Astrocyte (in vitro differentiated cells and primary cell): Measurements from ENCODE around the gene LAMA5. TPM values are rescaled to one million over a fixed set of nuclear protein-coding genes. Genes with fewer than 3 reads are reported as not detected.
A peak's percentile ranks its signal among the peaks of the same experiment; 100 is the strongest.

ENCODE experiments used
- DNase-seq: peaks from one replicate; pipeline ENCODE4 v3.0.0-alpha.2; 2010; ENCODE audit warnings: low read depth
- FAIRE-seq: peaks from 2 replicates; lab custom pipeline; 2011; peaks lifted over from hg19 to GRCh38; lab: Jason Lieb, UNC
- H2AFZ ChIP-seq: 2 replicates; pipeline ENCODE4 v1.6.0; 2012; ENCODE audit warnings: low read depth, low read length, inconsistent platforms
- H3K27ac ChIP-seq: 2 replicates; pipeline ENCODE4 v1.5.1; 2011; ENCODE audit warnings: low read depth, low read length, inconsistent platforms
- H3K27me3 ChIP-seq: 2 replicates; pipeline ENCODE4 v1.6.0; 2011; ENCODE audit warnings: low read length, inconsistent platforms; ENCODE audit not compliant: insufficient read depth
- H3K36me3 ChIP-seq: 2 replicates; pipeline ENCODE4 v1.5.1; 2011; ENCODE audit warnings: low read length, inconsistent platforms; ENCODE audit not compliant: insufficient read depth
- H3K4me1 ChIP-seq: 2 replicates; pipeline ENCODE4 v1.5.1; 2011; ENCODE audit warnings: low read length, inconsistent platforms; ENCODE audit not compliant: insufficient read depth
- H3K4me2 ChIP-seq: 2 replicates; pipeline ENCODE4 v1.6.0; 2012; ENCODE audit warnings: low read length, inconsistent platforms
- H3K4me3 ChIP-seq: 2 replicates; pipeline ENCODE4 v1.5.1; 2011; ENCODE audit warnings: low read depth, mild to moderate bottlenecking, low read length, inconsistent platforms; ENCODE audit not compliant: insufficient read depth
- H3K79me2 ChIP-seq: 2 replicates; pipeline ENCODE4 v1.6.0; 2012; ENCODE audit warnings: mild to moderate bottlenecking, low read length, inconsistent platforms; ENCODE audit not compliant: insufficient read depth
- H3K9ac ChIP-seq: 2 replicates; pipeline ENCODE4 v1.6.0; 2012; ENCODE audit warnings: mild to moderate bottlenecking, low read length, inconsistent platforms
- H3K9me3 ChIP-seq: 2 replicates; pipeline ENCODE4 v1.5.1; 2012; ENCODE audit warnings: low read depth, mild to moderate bottlenecking, low read length, inconsistent platforms; ENCODE audit not compliant: insufficient read depth
- H4K20me1 ChIP-seq: 2 replicates; pipeline ENCODE4 v1.6.0; 2012; ENCODE audit warnings: low read length, inconsistent platforms; ENCODE audit not compliant: insufficient read depth
- H3K27ac Mint-ChIP-seq: one replicate; pipeline ENCODE4 v1.8.0; 2021; ENCODE audit warnings: mild to moderate bottlenecking, mixed read lengths; ENCODE audit not compliant: unreplicated experiment
- H3K27me3 Mint-ChIP-seq: one replicate; pipeline ENCODE4 v1.8.0; 2021; ENCODE audit warnings: low read depth, mixed read lengths; ENCODE audit not compliant: unreplicated experiment
- H3K36me3 Mint-ChIP-seq: one replicate; pipeline ENCODE4 v1.8.0; 2021; ENCODE audit warnings: low read depth, mixed read lengths; ENCODE audit not compliant: unreplicated experiment
- H3K4me1 Mint-ChIP-seq: one replicate; pipeline ENCODE4 v1.8.0; 2021; ENCODE audit warnings: low read depth, mixed read lengths; ENCODE audit not compliant: unreplicated experiment
- H3K4me3 Mint-ChIP-seq: one replicate; pipeline ENCODE4 v1.8.0; 2021; ENCODE audit warnings: mild to moderate bottlenecking, moderate library complexity, mixed read lengths; ENCODE audit not compliant: unreplicated experiment
- H3K9me3 Mint-ChIP-seq: one replicate; pipeline ENCODE4 v1.8.0; 2021; ENCODE audit warnings: mild to moderate bottlenecking, mixed read lengths; ENCODE audit not compliant: unreplicated experiment
- EZH2 ChIP-seq: IDR thresholded peaks from 2 replicates; pipeline ENCODE4 v1.6.1; 2012; ENCODE audit warnings: mild to moderate bottlenecking, low read length, inconsistent platforms; ENCODE audit not compliant: insufficient read depth
- total RNA-seq: library from RNA; stranded (reverse); gene quantifications from 2 replicates; pipeline ENCODE4 v1.2.1, GENCODE V29; 2021
- TF ChIP-seq, protein P1 (sequence below): IDR thresholded peaks from 2 replicates; pipeline ENCODE4 v1.5.1; 2011; ENCODE audit warnings: low read depth, mild to moderate bottlenecking, inconsistent platforms, low read length, moderate library complexity; ENCODE audit not compliant: insufficient read depth

The LAMA5 gene
- total RNA-seq, 1 donor from 2014 or later: 350 TPM

DNA sequence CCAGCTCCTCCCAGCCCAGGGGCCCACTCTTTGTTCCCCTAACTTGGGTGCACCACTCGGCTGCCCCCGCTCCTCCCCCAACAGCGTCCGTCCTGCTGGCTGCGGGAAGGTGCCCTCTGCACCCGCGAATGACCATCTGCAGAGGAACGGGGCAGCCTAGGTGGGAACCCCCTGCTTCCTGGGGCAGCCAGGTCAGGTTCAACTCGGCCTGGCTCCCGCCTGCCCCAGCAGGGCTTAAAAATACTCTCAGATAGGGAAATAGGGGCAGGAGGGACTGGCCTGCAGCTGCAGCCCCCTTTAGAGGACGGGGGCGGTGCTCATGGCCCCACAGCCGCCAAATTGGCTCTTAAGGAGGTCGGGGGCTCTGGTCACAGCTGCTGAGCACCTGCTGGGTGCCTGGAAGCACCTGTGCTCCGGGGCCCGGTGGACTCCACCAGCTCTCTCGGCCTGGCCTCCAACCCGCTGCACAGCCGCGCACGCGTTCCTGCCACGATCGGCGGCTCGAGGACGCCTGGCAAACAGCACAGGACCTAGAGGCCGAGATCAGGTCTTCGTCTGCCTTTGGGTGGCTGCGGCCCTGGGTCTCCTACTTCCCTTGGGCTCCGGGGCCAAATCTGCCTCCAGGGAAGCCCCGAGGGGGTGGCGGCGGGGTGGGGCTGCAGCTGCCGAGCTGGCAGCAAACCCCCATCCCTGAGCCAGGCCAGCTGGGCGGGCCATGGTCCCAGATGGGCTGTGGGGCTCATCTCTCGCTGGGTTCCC lies 700 bp upstream of the LAMA5 start:
- no peak overlapping the region for H2AFZ ChIP-seq
- no peak for FAIRE-seq
- DNase-seq: no peak
- peaks cover 20% of the 10 kb centered on the region for H3K4me1 Mint-ChIP-seq
- H3K9me3 ChIP-seq: no peaks in the 10 kb centered on the region
- H3K4me1 ChIP-seq: peaks cover 57% of the 10 kb centered on the region
- no peaks in the 10 kb centered on the region for H3K27me3 ChIP-seq
- H3K27ac ChIP-seq: no peak overlapping the region
- no peak overlapping the region for H3K4me3 ChIP-seq
- peaks cover 45% of the 10 kb centered on the region for H4K20me1 ChIP-seq
- no peaks in the 10 kb centered on the region for H3K27me3 Mint-ChIP-seq
- H3K36me3 ChIP-seq: no peaks in the 10 kb centered on the region
- H3K36me3 Mint-ChIP-seq: no peaks in the 10 kb centered on the region
- peak overlapping the region; percentile 45 for H3K4me3 Mint-ChIP-seq
- peaks cover 14% of the 10 kb centered on the region for H3K79me2 ChIP-seq
- H3K9me3 Mint-ChIP-seq: no peaks in the 10 kb centered on the region
- H3K4me2 ChIP-seq: peak overlapping the region; percentile 79
- peak; percentile 82 for TF ChIP-seq EZH2
- TF ChIP-seq, protein P1, sequence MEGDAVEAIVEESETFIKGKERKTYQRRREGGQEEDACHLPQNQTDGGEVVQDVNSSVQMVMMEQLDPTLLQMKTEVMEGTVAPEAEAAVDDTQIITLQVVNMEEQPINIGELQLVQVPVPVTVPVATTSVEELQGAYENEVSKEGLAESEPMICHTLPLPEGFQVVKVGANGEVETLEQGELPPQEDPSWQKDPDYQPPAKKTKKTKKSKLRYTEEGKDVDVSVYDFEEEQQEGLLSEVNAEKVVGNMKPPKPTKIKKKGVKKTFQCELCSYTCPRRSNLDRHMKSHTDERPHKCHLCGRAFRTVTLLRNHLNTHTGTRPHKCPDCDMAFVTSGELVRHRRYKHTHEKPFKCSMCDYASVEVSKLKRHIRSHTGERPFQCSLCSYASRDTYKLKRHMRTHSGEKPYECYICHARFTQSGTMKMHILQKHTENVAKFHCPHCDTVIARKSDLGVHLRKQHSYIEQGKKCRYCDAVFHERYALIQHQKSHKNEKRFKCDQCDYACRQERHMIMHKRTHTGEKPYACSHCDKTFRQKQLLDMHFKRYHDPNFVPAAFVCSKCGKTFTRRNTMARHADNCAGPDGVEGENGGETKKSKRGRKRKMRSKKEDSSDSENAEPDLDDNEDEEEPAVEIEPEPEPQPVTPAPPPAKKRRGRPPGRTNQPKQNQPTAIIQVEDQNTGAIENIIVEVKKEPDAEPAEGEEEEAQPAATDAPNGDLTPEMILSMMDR: no peak
- no peak overlapping the region for H3K27ac Mint-ChIP-seq
- no peak overlapping the region for H3K9ac ChIP-seq

GRCh38 chr20:62366370-62367135 lies 559 bp downstream of the LAMA5 start:
- Histone ChIP-seq H3K9me3 (no peaks in the 10 kb centered on the region), H3K9ac (peak overlapping the region; percentile 71), H3K4me1 (peaks cover 57% of the 10 kb centered on the region), H4K20me1 (peaks cover 56% of the 10 kb centered on the region), H2AFZ (no peak overlapping the region), H3K79me2 (peaks cover 14% of the 10 kb centered on the region), H3K27ac (no peak overlapping the region), H3K36me3 (no peaks in the 10 kb centered on the region), H3K27me3 (no peaks in the 10 kb centered on the region), H3K4me3 (peak overlapping the region; percentile 59), H3K4me2 (peak overlapping the region; percentile 79)
- Mint-ChIP-seq H3K9me3 (no peaks in the 10 kb centered on the region), H3K4me3 (peak overlapping the region; percentile 77), H3K27me3 (no peaks in the 10 kb centered on the region), H3K4me1 (peaks cover 22% of the 10 kb centered on the region), H3K27ac (no peak overlapping the region), H3K36me3 (no peaks in the 10 kb centered on the region)
- no peak for FAIRE-seq
- DNase-seq: no peak
- TF ChIP-seq, protein P1: no peak
- peak; percentile 54 for TF ChIP-seq EZH2
